ENCODE data around the gene SMIM11.
"Not testable (repeated sequence)": the region's sequence is repeated elsewhere in the genome, so short reads cannot be mapped to it uniquely, and the experiment has no call there.

SMIM11 gene

GRCh38 chr21:34374940-34375618 is at the start of gene SMIM11:
TSS of gene SMIM11 (plus strand) at chr21:34375507. CDS start at chr21:34379505, 3,998 bp downstream.
- DNase-seq (ENCODE audit: low read depth in 3 of 3), result not testable (repeated sequence)

GRCh38 chr21:34330055-34330454 is 45.3 kb upstream of the SMIM11 start:
- no peak for DNase-seq (ENCODE audit: low read depth in 3 of 3)

- no peak for DNase-seq (ENCODE audit: low read depth in 3 of 3)
These were observed 43.6 kb upstream of the SMIM11 start for GRCh38 chr21:34331726-34332125.

GRCh38 chr21:34332347-34332746 is 43.0 kb upstream of the SMIM11 start:
- no peak for DNase-seq (ENCODE audit: low read depth in 3 of 3)

GRCh38 chr21:34333121-34333739 is 42.1 kb upstream of the SMIM11 start:
- DNase-seq (ENCODE audit: low read depth in 3 of 3), result no peak

GRCh38 chr21:34335316-34335715 is 40.0 kb upstream of the SMIM11 start:
- no peak for DNase-seq (ENCODE audit: low read depth in 3 of 3)

GRCh38 chr21:34336245-34336644 is 39.1 kb upstream of the SMIM11 start:
- DNase-seq (ENCODE audit: low read depth in 3 of 3), result no peak

- DNase-seq (ENCODE audit: low read depth in 3 of 3), result no peak
These were observed 38.4 kb upstream of the SMIM11 start for GRCh38 chr21:34336756-34337391.

GRCh38 chr21:34337741-34338140 is 37.6 kb upstream of the SMIM11 start:
- DNase-seq (ENCODE audit: low read depth in 3 of 3), result no peak

- DNase-seq (ENCODE audit: low read depth in 3 of 3), result no peak
These were observed 37.1 kb upstream of the SMIM11 start for GRCh38 chr21:34338226-34338625.

GRCh38 chr21:34340061-34340460 is 35.2 kb upstream of the SMIM11 start:
- DNase-seq (ENCODE audit: low read depth in 3 of 3), result no peak

- DNase-seq (ENCODE audit: low read depth in 3 of 3), result no peak
These were observed 32.8 kb upstream of the SMIM11 start for GRCh38 chr21:34342476-34342875.

GRCh38 chr21:34343347-34343746 is 32.0 kb upstream of the SMIM11 start:
- no peak for DNase-seq (ENCODE audit: low read depth in 3 of 3)

GRCh38 chr21:34343838-34344381 is 31.4 kb upstream of the SMIM11 start:
- no peak for DNase-seq (ENCODE audit: low read depth in 3 of 3)

GRCh38 chr21:34344584-34344983 is 30.7 kb upstream of the SMIM11 start:
- DNase-seq (ENCODE audit: low read depth in 3 of 3), result no peak

- no peak for DNase-seq (ENCODE audit: low read depth in 3 of 3)
These were observed 30.0 kb upstream of the SMIM11 start for GRCh38 chr21:34345091-34345871.

- no peak for DNase-seq (ENCODE audit: low read depth in 3 of 3)
These were observed 29.4 kb upstream of the SMIM11 start for GRCh38 chr21:34345892-34346291.

- DNase-seq (ENCODE audit: low read depth in 3 of 3), result no peak
These were observed 26.3 kb upstream of the SMIM11 start for GRCh38 chr21:34348890-34349519.

- no peak for DNase-seq (ENCODE audit: low read depth in 3 of 3)
These were observed 23.5 kb upstream of the SMIM11 start for GRCh38 chr21:34351786-34352241.

- DNase-seq (ENCODE audit: low read depth in 3 of 3), result no peak
These were observed 22.8 kb upstream of the SMIM11 start for GRCh38 chr21:34352556-34352955.

GRCh38 chr21:34353182-34353581 is 22.1 kb upstream of the SMIM11 start:
- no peak for DNase-seq (ENCODE audit: low read depth in 3 of 3)
